Stimulated activated CD8-positive, alpha-beta memory T cell treated with anti-CD3 and anti-CD28 coated beads, Interleukin-15, amount 100 ng/mL, for 24 hours (primary cell): ENCODE measurements around the gene FHIT.

Source experiments
- DNase-seq: peaks from one replicate; pipeline ENCODE4 v3.0.0-alpha.2; 2020; ENCODE audit warnings: low read depth

FHIT gene

DNA sequence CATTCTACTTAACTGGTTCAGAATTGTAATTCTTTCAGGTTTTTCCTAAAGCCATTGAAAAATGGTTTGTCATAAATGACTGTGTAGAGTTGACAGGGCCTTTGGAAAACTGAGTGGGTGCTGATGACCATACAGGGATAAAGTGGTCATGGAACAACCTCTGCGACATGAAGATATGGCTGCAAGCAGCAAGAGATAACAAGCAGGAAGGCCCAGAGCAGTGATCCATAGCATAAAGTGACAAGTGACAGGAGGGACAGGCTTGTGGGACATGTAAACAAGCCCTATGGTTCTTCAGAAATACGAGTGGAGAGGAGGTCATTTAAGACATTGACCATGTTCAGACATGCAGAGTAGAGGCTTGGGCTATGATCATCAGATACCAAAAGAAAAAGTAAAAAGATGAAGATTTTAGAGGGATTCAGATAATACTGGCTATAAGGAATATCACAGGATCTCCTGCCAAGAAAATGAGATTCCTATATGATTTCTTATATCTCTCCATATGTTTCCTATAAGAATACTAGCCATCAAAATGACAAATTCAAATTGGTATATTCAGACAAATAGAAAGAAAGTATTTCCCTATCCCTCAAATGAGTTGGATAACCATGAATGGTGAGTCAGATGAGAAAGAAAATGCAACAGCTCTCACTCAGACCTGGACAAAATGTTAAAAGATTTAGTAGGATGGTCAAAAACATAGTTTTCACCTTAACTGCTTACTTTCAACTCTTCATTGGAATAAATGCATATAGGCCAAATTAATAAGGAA, 1373.8 kb downstream of the FHIT start:
- DNase-seq, result no peak

DNA sequence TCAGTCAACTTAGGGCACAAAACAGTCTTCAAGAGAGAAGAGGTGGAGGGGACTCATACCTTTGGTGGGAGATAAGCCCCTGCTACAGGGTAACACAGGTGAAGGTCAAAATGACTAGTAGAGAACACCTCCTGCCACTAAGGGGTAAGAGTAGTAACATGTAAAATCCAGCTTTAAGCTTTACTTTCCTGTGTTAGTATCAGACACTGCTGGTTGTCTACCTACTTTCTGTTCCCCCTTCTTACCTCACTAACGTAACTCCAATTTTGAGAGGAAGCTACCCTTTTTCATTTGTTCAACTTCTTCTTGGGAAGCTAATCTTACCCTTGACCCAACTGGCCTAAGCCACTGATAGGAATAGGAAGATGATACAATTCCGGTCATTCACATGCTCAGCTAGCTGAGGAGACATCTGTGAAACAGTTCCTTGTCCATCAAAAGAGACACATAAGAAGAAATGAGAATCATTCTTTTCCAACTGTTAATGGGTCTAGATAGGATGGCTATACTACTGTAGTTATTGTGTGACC, 1374.7 kb downstream of the FHIT start:
- no peak for DNase-seq

DNA sequence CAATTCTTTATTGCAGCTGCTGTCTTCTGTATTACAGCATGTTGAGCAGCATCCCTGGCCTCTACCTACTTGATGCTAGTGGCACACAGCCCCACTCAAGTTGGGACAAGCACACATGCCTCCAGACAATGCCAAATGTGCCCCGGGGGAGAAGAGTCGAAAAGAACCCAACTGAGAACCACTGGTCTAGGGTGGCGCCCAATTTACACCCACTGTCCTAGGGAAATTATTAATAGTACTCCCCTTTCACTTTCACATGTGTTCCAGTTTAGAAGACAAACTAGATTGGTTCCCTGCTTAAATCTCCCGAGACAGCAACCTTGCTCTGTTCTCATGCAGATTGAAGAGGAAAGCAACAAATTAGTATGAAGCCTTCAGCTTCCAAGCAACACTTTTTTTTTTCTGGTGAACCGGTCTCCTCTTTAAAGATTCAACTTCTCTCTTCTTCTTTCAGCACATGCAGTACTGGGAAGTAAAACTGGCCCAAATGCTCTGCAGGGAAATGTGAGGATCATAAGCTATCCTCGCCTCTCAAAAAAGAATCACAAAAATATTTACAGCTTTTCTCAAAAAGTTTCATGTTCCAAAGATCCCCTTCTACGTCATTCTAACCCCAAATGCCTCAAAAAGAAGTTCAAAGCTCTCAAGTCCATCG, 1377.5 kb downstream of the FHIT start:
- DNase-seq, result no peak

DNA sequence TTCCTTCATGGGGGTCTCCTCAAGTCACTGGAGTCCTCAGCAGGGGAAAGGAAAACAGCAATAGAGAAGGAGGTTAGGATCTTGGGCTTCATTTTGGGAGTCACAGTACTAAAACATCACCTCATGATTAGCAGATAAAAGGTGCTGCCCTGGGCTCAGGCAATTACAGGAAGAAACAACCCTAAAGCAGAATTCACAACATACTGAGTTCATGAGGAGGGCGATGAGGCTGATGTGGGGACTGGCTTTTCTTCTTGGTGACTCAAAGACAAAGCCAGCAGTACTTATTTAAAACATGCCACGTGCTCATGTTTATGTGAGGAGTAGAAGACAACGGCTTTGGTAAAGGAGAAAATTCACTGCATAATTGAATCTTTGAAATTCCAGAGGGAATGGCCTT, 1379.1 kb downstream of the FHIT start:
- no peak for DNase-seq

DNA sequence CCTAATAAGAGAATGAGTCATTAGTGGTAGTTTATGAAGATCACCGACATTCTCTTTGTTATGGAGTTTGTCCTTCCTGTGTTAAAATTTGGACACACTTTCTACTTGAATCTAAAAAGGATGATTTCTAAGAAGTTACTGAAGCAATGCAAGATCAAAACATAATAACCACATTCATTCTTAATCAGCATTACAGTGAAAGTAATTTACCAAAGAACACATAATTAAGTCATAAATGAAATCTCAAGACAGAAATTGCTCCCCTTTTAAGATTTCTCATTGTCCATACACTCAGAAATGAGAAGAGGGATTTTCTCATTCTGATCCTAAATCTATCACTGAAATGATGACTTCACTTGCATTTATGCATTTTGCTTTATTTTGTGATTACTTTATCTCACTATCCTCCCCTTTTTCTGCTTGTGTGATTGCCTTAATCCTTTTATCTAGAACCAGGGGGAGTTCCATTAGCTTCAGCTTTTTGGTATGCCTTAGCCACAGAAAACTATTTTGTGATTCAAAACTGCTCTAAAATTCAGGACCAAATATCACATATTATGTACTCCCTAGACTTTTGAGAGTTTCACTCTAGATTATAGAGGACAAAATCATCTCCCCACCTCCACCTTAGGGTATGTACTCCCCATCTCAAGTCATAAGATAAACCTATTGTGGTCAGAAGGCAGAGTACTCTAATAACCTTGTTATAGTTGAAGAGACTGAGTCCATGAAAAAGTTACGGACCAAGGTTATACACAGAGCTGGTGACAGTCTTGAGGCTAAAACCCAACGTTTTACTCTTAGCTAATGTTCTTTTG, 1383.9 kb downstream of the FHIT start:
- no peak for DNase-seq

DNA sequence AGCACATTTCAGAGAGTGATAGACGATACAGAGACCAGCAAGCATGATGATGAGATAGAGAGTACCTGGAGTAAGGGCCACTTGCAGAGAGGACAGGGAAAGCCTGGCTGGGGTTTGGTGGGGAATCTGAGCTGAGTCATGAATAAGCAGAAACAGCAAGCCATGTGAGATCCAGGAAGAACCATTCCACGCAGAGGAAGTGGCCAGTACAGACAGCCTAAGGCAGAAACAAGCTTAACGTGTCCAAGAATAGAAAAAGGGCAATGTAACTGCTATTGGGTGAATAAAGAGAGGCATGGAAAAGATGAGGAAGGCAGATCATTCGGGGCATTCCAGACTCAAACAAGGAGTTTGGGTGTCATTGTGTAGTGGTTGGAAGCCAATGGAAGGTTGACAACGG, 1385.2 kb downstream of the FHIT start:
- DNase-seq, result no peak

DNA sequence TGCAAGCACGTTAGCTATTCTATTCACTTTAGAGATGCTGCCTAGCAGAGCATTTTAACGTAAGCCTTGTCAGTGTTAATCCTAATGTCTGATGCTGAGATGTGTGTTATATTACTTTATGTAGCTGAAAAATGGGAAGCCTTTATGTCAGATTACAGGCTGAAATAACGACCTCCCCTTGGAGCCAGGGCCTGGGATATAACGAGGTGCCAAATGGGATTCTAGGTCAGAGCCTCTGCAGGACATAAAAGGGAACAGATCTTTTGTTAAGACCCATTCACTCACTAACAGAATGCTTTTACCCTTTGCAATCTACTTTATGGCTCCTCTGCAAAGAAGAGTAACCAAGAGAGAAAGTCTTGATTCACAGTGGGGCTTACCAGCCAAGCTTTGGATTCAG, 1385.9 kb downstream of the FHIT start:
- no peak for DNase-seq

DNA sequence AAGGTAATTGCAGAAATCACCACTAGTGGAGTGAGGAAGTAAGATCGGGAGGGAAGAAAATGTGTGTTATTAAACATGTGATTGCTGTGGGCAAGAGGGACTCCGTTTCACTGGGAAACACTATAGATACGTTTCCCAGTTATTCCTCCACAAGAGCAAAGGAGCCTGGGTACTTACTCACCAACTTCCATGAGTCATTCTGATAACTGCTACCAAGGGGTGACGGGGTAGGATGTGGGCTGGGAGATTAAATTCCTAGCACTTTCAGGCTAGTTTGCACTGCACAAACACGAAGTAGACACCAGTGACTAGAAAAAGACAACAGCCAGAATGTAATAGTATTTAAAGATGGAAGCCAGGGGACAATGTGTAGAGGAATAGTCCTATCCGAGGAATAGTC, 1388.6 kb downstream of the FHIT start:
- no peak for DNase-seq

DNA sequence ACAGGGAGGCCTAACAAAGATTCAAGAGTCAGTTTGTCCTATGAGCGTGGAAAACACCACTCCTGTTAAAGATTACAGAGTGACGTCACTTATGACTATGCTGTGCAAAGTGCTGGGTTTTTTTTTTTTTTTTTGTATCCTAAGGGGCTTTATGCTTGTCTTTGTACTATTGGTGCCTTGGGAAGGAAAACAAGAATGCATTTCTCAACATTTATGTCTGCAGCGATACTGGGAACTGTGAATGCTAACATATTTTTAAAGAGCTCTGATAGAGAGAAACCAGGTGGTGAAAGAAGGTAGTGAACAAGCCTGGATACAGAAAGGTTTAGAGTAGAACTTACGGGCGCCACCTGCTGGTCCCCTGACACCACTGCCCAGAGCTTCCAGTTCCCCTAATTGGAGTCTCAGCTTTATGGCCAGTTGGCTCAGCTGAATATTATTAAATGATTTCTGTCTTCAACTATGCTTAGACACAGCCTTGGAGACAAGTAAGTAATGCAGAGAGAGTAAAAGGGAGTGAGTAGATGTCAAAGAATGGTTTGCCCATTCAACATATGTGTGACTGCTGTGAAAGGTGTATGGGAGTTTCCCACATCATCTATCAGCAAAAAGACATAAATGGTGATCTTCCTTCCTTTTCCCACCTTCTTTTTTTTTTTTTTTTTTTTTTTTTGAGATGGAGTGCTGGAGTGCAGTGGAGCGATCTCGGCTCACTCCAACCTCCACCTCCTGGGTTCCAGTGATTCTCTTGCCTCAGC, 1393.5 kb downstream of the FHIT start:
- DNase-seq, result peak; percentile 53

DNA sequence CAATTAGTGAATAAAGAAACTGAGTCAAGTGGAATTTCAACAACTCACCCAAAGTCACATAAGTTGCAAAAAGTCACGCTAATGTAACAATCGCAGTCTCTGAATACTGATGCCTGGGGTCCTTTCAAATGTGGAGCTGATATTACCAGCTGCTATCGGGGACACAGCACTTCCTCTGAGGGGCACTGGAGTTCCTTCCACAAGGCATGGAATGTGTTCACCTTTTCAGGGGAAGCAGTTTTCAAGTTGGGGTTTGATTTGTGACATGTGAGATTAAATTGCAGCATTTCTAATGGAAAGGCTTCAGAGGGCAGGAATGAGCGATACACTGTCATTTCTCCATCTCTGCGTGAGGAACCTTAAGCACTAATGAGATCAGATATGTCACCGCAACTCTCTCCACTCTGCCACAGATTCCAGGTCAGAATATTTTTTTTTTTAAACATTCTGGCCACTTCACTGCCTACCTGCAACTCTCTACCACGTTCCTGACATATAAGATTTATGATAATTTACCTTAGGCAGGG, 1394.3 kb downstream of the FHIT start:
- no peak for DNase-seq

DNA sequence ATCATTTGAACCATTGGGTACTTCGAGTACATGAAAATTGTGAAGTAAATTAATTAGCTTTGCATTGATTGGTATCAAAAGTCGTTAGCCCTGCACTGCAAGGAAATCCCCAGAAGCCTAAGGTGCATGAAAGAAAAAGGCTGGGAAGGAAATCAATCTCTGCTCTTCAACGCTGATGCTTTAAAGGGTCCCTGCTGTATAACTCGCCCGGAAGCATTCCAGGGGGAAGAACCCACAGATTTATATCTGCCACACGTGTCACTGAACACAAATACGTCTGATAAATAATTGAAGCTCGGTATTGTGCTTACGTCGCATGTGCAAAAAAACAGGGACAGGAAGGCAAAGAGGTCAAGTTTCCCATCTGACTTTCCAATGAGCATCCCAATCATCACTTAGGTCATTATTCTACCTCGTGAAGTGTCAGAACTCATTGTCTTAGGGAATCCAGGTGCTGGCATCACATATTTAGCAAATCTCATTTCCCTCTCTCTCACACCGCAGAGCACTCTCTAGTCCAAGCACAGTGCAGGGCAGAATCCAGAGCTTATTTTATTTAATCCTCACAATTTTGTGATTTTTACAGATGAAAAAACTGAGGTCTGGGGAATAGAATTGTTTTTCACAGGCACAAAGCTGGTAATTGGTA, 1397.1 kb downstream of the FHIT start:
- DNase-seq, result no peak

DNA sequence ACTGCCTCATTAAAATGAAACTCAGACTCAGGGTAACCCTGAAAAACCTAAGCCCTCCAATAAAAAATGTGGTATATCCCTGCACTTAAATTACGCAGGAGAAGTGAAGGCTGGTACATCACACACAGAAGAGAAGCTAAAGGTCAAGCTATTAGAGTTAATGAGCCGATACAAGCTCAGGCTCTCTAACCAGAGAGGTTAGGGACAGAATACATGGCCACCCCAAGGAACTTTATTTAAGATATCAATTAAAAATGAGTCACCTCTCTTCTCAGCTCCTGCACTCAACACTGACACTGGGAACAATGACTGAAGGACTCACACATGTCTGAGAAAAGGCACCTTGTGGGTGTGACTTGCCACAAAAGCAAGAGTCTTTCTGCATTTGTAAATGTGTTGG, 1400.8 kb downstream of the FHIT start:
- DNase-seq, result no peak

DNA sequence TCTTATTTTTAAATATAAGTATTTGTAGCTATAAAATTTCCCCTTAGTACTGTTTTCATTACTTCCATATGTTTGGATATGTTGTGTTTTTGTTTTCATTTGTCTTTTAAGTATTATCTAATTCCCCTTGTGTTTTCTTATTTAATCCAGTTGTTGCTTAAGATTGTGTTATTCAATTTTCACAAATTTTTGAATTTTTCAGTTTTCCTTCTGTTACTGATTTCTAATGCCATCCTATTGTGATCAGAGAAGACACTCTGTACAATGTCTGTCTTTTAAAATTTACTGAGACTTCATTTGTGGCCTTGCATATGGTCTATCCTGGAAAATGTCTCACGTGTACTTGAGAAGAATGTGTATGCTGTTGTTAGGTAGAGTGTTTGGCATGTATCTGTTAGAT, 1405.9 kb downstream of the FHIT start:
- DNase-seq, result no peak

DNA sequence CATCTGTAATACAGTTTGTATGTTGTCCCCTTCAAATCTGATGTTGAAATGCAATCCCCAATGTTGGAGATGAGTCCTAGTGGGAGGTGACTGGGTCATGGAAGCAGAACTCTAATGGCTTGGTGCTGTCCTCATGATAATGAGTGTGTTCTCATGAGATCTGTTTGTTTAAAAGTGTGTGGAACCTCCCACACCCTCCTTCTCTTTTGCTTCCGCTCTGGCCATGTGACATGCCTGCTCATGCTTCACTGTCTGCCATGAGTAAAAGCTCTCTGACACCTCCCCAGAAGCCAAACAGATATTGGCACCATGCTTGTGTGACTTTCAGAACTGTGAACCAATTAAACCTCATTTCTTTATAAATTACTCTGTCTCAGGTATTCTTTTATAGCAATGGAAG, 1407.4 kb downstream of the FHIT start:
- DNase-seq, result no peak

DNA sequence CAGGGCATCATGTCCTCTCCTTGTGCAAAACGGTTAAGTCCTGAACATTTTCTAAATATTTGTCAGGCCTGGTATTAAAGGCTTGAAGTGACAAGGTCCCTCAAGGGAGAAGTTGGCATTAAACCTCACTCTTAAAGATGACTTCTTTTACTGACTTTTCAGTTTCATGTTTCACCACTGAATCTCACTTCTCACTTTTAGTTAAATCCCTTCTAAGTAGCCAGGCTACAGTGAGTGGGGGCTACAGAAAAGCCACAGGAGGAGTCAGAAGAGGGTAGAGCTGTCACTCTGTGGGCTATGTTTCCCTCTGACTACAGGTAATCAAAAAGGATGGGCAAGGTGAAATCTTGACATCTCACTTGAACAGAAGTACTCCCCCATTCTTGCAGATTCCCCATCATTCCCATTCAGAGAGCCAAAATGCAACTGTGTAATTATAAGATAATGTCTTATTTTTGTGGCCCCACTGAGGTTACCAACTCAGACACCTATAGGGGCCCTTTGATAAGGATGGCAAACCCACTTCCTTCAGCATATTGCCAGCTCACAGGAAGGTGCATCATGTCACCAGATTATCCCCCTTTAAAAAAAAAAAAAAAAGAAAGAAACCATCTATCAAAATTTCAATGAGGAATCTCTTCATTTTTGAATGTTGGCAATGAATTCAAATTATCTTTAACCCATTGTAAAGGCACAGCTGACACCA, 1411.3 kb downstream of the FHIT start:
- DNase-seq, result no peak

DNA sequence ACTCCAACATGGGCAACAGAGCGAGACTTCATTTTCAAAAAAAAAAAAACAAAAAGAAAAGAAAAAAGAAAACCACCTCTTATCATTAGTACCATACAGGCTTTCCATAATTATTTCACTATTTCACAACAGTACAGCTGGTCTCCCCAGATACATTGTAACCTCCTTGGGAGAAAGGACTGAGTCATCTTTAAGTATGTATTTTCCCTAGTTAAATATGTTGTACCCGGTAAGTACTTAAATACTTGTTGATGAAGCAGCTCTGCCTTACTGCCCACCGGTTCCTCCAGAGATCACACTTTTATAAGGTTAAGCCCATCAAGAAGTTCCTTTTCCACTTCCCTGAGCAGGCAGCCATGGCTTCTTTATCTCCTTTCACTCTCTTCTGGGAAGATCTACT, 1412.0 kb downstream of the FHIT start:
- DNase-seq, result no peak

DNA sequence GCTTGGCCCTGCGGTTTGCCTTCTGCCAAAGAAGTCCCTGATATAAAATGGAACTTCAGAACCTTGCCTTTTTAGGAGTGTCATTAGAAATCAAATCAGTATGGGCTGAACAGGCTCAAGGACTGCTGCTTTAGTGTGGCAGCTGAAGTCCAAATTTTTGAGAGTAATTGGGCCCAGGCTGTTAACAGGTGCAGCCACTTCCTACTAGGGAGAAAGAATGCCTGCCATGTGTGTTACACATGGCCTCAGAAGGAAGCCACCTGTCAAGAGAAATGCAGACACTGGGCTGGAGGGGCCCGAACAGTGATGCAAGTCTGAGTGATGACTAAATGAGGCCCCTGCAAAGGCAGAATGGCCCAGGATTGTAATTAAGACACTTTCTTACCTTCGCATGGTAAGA, 1414.7 kb downstream of the FHIT start:
- no peak for DNase-seq

DNA sequence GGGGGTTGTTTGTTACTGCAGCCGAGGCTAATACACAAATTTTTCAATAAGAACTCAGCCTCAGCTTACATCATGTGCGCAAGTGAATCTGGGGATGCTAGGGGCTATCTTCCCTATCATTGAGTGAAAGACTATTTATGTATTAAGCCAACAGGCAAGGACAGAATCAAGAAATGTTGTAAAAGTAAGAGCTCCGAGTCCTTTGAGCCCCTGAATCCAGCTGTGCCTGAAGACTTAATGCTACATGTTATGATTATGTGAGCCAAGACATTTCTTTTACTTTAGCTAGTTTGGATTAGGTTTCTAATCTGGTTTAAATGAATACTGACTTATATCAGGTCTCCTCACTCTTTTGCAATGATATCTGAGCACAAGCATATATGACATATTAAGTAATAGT, 1418.5 kb downstream of the FHIT start:
- DNase-seq, result no peak

DNA sequence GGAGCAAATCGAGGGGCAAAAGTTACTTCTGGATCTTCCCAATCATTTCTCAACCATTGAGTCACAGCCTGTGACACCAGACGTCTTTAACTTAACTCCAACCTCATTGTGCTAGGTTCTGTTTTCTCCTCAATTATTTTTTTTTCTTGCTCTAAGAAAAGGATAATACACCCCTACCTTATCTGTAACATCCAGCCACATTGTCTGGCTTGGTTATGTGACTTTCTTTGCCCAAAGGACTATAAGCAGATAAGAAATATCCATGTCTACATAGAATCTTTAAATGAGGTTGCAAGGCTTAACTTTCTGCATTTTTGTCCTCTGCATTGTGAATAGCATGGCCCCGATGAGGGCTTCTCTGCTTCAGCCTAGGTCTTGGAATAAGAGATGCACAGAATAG, 1419.0 kb downstream of the FHIT start:
- DNase-seq, result no peak

DNA sequence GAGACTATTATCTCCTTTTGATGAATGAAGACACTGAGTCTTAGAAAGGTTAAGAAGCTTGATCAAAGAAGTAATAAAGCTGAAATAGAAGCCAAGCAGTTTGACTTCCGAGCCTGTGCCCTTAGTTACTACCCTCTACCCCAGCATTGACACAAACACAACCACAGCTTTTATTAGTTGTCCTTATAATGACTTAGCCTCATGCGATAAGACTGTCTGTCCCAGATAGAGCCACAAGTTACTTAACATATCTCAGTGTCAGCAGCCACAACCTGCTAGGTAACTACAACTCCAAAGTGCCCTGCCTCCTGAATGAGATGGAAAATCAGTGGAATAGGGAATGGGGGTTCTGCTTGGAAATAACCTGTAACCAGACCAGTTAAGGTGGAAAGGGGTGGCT, 1419.9 kb downstream of the FHIT start:
- no peak for DNase-seq

DNA sequence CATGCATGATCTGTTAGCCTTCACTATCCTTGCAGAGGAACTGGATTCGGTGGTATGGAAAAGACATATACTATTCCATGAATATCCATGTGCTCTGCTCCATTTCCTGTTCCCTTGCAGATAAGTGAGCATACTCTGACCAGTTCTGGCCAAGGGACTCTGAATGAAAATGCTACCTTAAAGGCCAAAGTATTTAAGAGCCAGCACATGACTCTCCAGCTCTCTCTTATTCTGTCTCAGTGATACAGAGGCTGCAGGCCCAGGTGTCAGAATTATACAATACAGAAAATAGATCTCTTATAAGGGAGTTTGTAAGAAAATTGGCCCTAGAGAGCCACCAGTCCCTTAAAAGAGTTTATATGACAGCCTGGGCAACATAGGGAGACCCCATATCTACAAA, 1421.7 kb downstream of the FHIT start:
- DNase-seq, result no peak
